Vagina (tissue), 2 donors: ENCODE results near the gene UNC5B.

Experiments used
- CTCF ChIP-seq, 3 experiments: fragments of 450-650 bp in 2 of 3; fragments of 200-600 bp in 1 of 3; sonication (generic) in 1 of 3; IDR thresholded peaks; one replicate each; pipeline ENCODE4 v1.5.1; 2017 to 2019; ENCODE audit warnings: antibody characterized with exemption in 3 of 3, mild to moderate bottlenecking in 2 of 3, moderate library complexity in 2 of 3
- POLR2A ChIP-seq, 2 donors: fragments of 450-650 bp; IDR thresholded peaks; one replicate each; pipeline ENCODE4 v1.6.1; 2017; ENCODE audit warnings: antibody characterized with exemption in 2 of 2, mild to moderate bottlenecking in 2 of 2, moderate library complexity in 2 of 2
- POLR2AphosphoS5 ChIP-seq, 2 donors: sonication (generic); formaldehyde crosslinking; IDR thresholded peaks; one replicate each; pipeline ENCODE4 v1.9.0; 2017; ENCODE audit warnings: antibody characterized with exemption in 2 of 2, mild to moderate bottlenecking in 2 of 2, low read depth in 1 of 2; ENCODE audit not compliant: insufficient read depth in 1 of 2

- no peak for TF ChIP-seq CTCF (IDR thresholded peaks at IDR 0.05)
- no peak for TF ChIP-seq POLR2A (IDR thresholded peaks at IDR 0.05)
- no peak for TF ChIP-seq POLR2AphosphoS5 (IDR thresholded peaks at IDR 0.05; ENCODE audit: insufficient read depth in 1 of 2, low read depth in 1 of 2)
Measured at GRCh38 chr10:71314694-71315225, 102.4 kb downstream of the UNC5B start.
